Endothelial cell of umbilical vein (primary cell): ENCODE measurements around the gene CACNA1C.

Source experiments
- EZH2 ChIP-seq: IDR thresholded peaks from 2 replicates; pipeline ENCODE4 v1.6.1; 2012; ENCODE audit warnings: borderline replicate concordance, low read depth, mild to moderate bottlenecking, moderate library complexity, low read length, inconsistent platforms; ENCODE audit not compliant: severe bottlenecking
- POLR2A ChIP-seq: IDR thresholded peaks from 2 replicates; pipeline ENCODE4 v1.6.1; 2012; ENCODE audit warnings: low read depth, mild to moderate bottlenecking, control low read depth, low read length
- TF ChIP-seq, protein P1 (sequence below), 2 donors: IDR thresholded peaks; 1 replicate in 1 of 2; 2 replicates in 1 of 2; pipeline ENCODE4 v1.5.1; 2011; ENCODE audit warnings: low read length in 2 of 2, mild to moderate bottlenecking in 2 of 2, moderate library complexity in 2 of 2, control low read depth in 1 of 2, inconsistent platforms in 1 of 2, low read depth in 1 of 2; ENCODE audit not compliant: insufficient read depth in 1 of 2; ENCODE audit errors: extremely low read depth in 1 of 2

DNA sequence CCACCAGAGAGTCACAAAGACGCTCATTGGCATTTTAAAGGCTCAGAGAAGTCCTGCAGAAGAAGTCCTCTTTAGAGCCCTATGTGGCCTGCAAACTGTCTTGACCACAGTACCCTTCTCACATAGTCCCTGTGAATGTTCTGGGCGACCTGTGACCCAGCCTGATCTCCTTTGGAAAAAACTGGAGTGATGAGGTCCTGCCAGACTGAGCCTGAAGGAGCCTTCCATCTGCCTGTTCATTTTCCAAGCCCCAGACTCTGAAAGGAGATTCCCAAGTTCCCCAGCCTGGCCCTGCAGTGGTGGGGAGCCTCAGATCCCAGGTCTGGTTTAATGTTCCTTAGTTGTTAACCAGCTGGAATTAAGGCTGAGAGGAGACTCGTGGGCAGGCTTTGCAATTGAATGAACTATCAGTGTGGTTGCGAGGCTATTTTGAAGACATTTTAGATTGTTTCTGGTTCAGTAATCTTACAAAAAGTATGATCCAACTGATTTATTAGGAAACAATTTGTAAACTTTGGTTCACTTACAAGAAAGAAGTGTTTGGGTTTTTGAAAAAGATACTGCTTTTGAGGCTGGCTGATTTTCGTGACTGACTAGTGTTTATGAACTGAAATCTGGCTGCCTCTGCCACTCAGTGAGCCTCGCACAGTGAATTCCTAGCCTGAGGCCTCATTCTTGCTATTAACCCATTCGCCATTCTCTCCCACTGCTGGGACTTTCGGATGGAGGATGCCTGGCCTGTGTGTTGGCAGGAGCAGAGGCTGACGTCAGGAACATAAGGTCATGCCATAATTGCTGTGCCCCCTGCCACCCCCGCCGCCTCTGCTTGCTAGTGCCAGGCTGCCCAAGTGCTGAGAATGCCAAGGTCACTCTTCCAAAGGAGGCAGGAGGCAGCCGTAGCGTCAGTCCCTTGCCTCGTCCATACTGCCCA lies 249.0 kb downstream of the CACNA1C start:
- TF ChIP-seq, protein P1, sequence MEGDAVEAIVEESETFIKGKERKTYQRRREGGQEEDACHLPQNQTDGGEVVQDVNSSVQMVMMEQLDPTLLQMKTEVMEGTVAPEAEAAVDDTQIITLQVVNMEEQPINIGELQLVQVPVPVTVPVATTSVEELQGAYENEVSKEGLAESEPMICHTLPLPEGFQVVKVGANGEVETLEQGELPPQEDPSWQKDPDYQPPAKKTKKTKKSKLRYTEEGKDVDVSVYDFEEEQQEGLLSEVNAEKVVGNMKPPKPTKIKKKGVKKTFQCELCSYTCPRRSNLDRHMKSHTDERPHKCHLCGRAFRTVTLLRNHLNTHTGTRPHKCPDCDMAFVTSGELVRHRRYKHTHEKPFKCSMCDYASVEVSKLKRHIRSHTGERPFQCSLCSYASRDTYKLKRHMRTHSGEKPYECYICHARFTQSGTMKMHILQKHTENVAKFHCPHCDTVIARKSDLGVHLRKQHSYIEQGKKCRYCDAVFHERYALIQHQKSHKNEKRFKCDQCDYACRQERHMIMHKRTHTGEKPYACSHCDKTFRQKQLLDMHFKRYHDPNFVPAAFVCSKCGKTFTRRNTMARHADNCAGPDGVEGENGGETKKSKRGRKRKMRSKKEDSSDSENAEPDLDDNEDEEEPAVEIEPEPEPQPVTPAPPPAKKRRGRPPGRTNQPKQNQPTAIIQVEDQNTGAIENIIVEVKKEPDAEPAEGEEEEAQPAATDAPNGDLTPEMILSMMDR (IDR thresholded peaks at IDR 0.05; ENCODE audit: extremely low read depth in 1 of 2, insufficient read depth in 1 of 2, low read depth in 1 of 2, low read length in 2 of 2): no peak
- TF ChIP-seq EZH2 (no peak), POLR2A (no peak)
